Hindlimb muscle (tissue), 1 donor: Measurements from ENCODE around the gene INSR. TPM values are rescaled to one million over a fixed set of nuclear protein-coding genes. Genes with fewer than 3 reads are reported as not detected.
"Not testable (repeated sequence)": the region's sequence is repeated elsewhere in the genome, so short reads cannot be mapped to it uniquely, and the experiment has no call there.

Experiments used
- DNase-seq: peaks from one replicate; pipeline ENCODE4 v3.0.0-alpha.2; 2013
- polyA plus RNA-seq: library from polyadenylated mRNA; unstranded; fragments of 120-200 nt; gene quantifications from one replicate; pipeline ENCODE4 v1.2.1, GENCODE V29; 2013; ENCODE audit not compliant: insufficient read length

The INSR gene
- polyA plus RNA-seq = 19.0 TPM

GRCh38 chr19:7293762-7294557 is at the start of gene INSR:
INSR (minus strand) TSS chr19:7294414; CDS start chr19:7293891, 523 bp downstream.
- DNase-seq = peak; percentile 93

- no peak for DNase-seq
Measured at GRCh38 chr19:7342143-7342542, 47.9 kb upstream of the INSR start.

GRCh38 chr19:7340959-7341837 is 47.0 kb upstream of the INSR start:
- peak; percentile 77 for DNase-seq

- DNase-seq = no peak
Measured at GRCh38 chr19:7337380-7338194, 43.4 kb upstream of the INSR start.

- no peak for DNase-seq
Measured at GRCh38 chr19:7336321-7336973, 42.2 kb upstream of the INSR start.

- DNase-seq = no peak
Measured at GRCh38 chr19:7333198-7334118, 39.2 kb upstream of the INSR start.

GRCh38 chr19:7331446-7331845 is 37.2 kb upstream of the INSR start:
- no peak for DNase-seq

- DNase-seq = no peak
Measured at GRCh38 chr19:7328647-7329046, 34.4 kb upstream of the INSR start.

GRCh38 chr19:7327802-7328201 is 33.6 kb upstream of the INSR start:
- DNase-seq = no peak

- DNase-seq = no peak
Measured at GRCh38 chr19:7326105-7326877, 32.1 kb upstream of the INSR start.

GRCh38 chr19:7318176-7318575 is 24.0 kb upstream of the INSR start:
- DNase-seq = no peak

- no peak for DNase-seq
Measured at GRCh38 chr19:7312816-7313215, 18.6 kb upstream of the INSR start.

GRCh38 chr19:7311911-7312310 is 17.7 kb upstream of the INSR start:
- DNase-seq = no peak

- DNase-seq = not testable (repeated sequence)
Measured at GRCh38 chr19:7308327-7308726, 14.1 kb upstream of the INSR start.

- no peak for DNase-seq
Measured at GRCh38 chr19:7307590-7308218, 13.5 kb upstream of the INSR start.

GRCh38 chr19:7304200-7304599 is 10.0 kb upstream of the INSR start:
- DNase-seq = no peak

GRCh38 chr19:7303470-7303869 is 9.3 kb upstream of the INSR start:
- no peak for DNase-seq

GRCh38 chr19:7301525-7301924 is 7.3 kb upstream of the INSR start:
- DNase-seq = no peak

- DNase-seq = no peak
Measured at GRCh38 chr19:7297742-7298141, 3.5 kb upstream of the INSR start.
